DOHH2 (cell line): Measurements from ENCODE around the gene AMY2B.
"Not testable (repeated sequence)": the region's sequence is repeated elsewhere in the genome, so short reads cannot be mapped to it uniquely, and the experiment has no call there.

Experiments used
- H3F3A ChIP-seq: fragments of 200-600 bp; sonication (generic), shearing (Covaris generic); 2 replicates; pipeline ENCODE4 v1.6.0; 2016; ENCODE audit warnings: antibody characterized with exemption, mild to moderate bottlenecking; ENCODE audit not compliant: control insufficient read depth, insufficient read depth
- H3K27ac ChIP-seq: fragments of 200-600 bp; sonication (generic); 2 replicates; pipeline ENCODE4 v1.5.1; 2014; ENCODE audit warnings: low read depth, mild to moderate bottlenecking, low read length, moderate library complexity
- H3K27me3 ChIP-seq: fragments of 200-600 bp; sonication (generic); 2 replicates; pipeline ENCODE4 v1.6.1; 2014; ENCODE audit warnings: mild to moderate bottlenecking, low read length, mixed read lengths; ENCODE audit not compliant: control insufficient read depth
- H3K36me3 ChIP-seq: fragments of 200-600 bp; sonication (generic); 2 replicates; pipeline ENCODE4 v1.6.1; 2014; ENCODE audit warnings: mild to moderate bottlenecking, low read length, moderate library complexity, mixed read lengths; ENCODE audit not compliant: control insufficient read depth
- H3K4me1 ChIP-seq: fragments of 200-600 bp; sonication (generic); 2 replicates; pipeline ENCODE4 v1.6.1; 2014; ENCODE audit warnings: mild to moderate bottlenecking, low read length, mixed read lengths; ENCODE audit not compliant: control insufficient read depth
- H3K4me2 ChIP-seq: fragments of 200-600 bp; sonication (generic); 2 replicates; pipeline ENCODE4 v1.6.0; 2014; ENCODE audit warnings: mild to moderate bottlenecking, low read length, moderate library complexity
- H3K4me3 ChIP-seq: fragments of 200-600 bp; sonication (generic); 2 replicates; pipeline ENCODE4 v1.5.1; 2014; ENCODE audit warnings: mild to moderate bottlenecking, low read length, mixed read lengths
- H3K79me2 ChIP-seq: fragments of 200-600 bp; sonication (generic); 2 replicates; pipeline ENCODE4 v1.6.1; 2014; ENCODE audit warnings: mild to moderate bottlenecking, low read length, mixed read lengths; ENCODE audit not compliant: control insufficient read depth
- H3K9me2 ChIP-seq: fragments of 200-600 bp; sonication (generic); replicated peaks from 2 replicates; pipeline ENCODE4 v1.6.1; 2014; ENCODE audit warnings: mild to moderate bottlenecking, low read length, mixed read lengths; ENCODE audit not compliant: control insufficient read depth
- H3K9me3 ChIP-seq: fragments of 200-600 bp; sonication (generic); 2 replicates; pipeline ENCODE4 v1.6.1; 2014; ENCODE audit warnings: antibody characterized with exemption, low read length, mixed read lengths; ENCODE audit not compliant: control insufficient read depth, insufficient read depth
- H4K20me1 ChIP-seq: fragments of 200-600 bp; sonication (generic); 2 replicates; pipeline ENCODE4 v1.6.0; 2014; ENCODE audit warnings: low read depth, mild to moderate bottlenecking, antibody characterized with exemption, low read length, moderate library complexity; ENCODE audit not compliant: control insufficient read depth, insufficient read depth
- CTCF ChIP-seq: fragments of 200-600 bp; sonication (generic); IDR thresholded peaks from one replicate; pipeline ENCODE4 v1.5.1; 2014; ENCODE audit warnings: antibody characterized with exemption, mild to moderate bottlenecking, low read depth, low read length; ENCODE audit not compliant: poor library complexity, severe bottlenecking
- EZH2phosphoT487 ChIP-seq: fragments of 200-600 bp; sonication (generic); IDR thresholded peaks from 2 replicates; pipeline ENCODE4 v1.6.1; 2017; ENCODE audit warnings: borderline replicate concordance, mild to moderate bottlenecking, antibody characterized with exemption, low read length, moderate library complexity, mixed read lengths

AMY2B gene

GRCh38 chr1:103546496-103546895 lies 24.9 kb upstream of the AMY2B start:
- H3K36me3 ChIP-seq = peaks cover 73% of the 10 kb centered on the region

GRCh38 chr1:103547840-103548239 lies 23.5 kb upstream of the AMY2B start:
- Histone ChIP-seq H3K36me3 (peaks cover 70% of the 10 kb centered on the region), H3K27me3 (no peaks in the 10 kb centered on the region), H3K4me3 (no peak overlapping the region), H4K20me1 (no peaks in the 10 kb centered on the region), H3K27ac (no peak overlapping the region), H3F3A (no peaks in the 10 kb centered on the region), H3K9me2 (no peaks in the 10 kb centered on the region), H3K4me1 (no peaks in the 10 kb centered on the region), H3K9me3 (no peaks in the 10 kb centered on the region), H3K4me2 (no peak overlapping the region), H3K79me2 (no peaks in the 10 kb centered on the region)
- no peak for TF ChIP-seq EZH2phosphoT487
- TF ChIP-seq CTCF = no peak

More at GRCh38 chr1:103546496-103546895, 24.9 kb upstream of the AMY2B start:
- TF ChIP-seq CTCF (no peak), EZH2phosphoT487 (no peak)
- H3K4me1 ChIP-seq = no peaks in the 10 kb centered on the region
- H4K20me1 ChIP-seq = no peaks in the 10 kb centered on the region
- no peak overlapping the region for H3K27ac ChIP-seq
- no peaks in the 10 kb centered on the region for H3K79me2 ChIP-seq
- H3K9me3 ChIP-seq = no peaks in the 10 kb centered on the region
- no peak overlapping the region for H3K4me3 ChIP-seq
- H3F3A ChIP-seq = no peaks in the 10 kb centered on the region
- no peaks in the 10 kb centered on the region for H3K27me3 ChIP-seq
- H3K9me2 ChIP-seq = no peaks in the 10 kb centered on the region
- H3K4me2 ChIP-seq = no peak overlapping the region

- no peaks in the 10 kb centered on the region for H3K79me2 ChIP-seq
- peaks cover 8% of the 10 kb centered on the region; the same call in 1 of the 2 replicates for H3K36me3 ChIP-seq
- H3K9me3 ChIP-seq = no peaks in the 10 kb centered on the region
- H3K4me2 ChIP-seq = no peak overlapping the region
- peaks cover 4% of the 10 kb centered on the region; the same call in 1 of the 2 replicates for H3K4me1 ChIP-seq
- H3K4me3 ChIP-seq = no peak overlapping the region
- H3K27me3 ChIP-seq = no peaks in the 10 kb centered on the region
- TF ChIP-seq EZH2phosphoT487 (no peak), CTCF (no peak)
- no peak overlapping the region for H3K27ac ChIP-seq
- 0 out of 2 replicates have a peak, but pooled peaks cover 4% of the 10 kb centered on the region for H3F3A ChIP-seq
- H4K20me1 ChIP-seq = no peaks in the 10 kb centered on the region
- no peaks in the 10 kb centered on the region for H3K9me2 ChIP-seq
Observed at GRCh38 chr1:103560427-103560826, 11.0 kb upstream of the AMY2B start.

GRCh38 chr1:103561124-103561523 lies 10.3 kb upstream of the AMY2B start:
- not testable (repeated sequence) for H3K4me3 ChIP-seq, H3K27ac ChIP-seq, H3K79me2 ChIP-seq, H3K4me2 ChIP-seq, H3F3A ChIP-seq, H3K9me2 ChIP-seq, H3K36me3 ChIP-seq, H3K4me1 ChIP-seq, H3K9me3 ChIP-seq, H3K27me3 ChIP-seq, H4K20me1 ChIP-seq
